Vagina (tissue), 2 donors: ENCODE results near the gene TAGLN2.

Experiments used
- POLR2A ChIP-seq, 2 donors: fragments of 450-650 bp; IDR thresholded peaks; one replicate each; pipeline ENCODE4 v1.6.1; 2017; ENCODE audit warnings: antibody characterized with exemption in 2 of 2, mild to moderate bottlenecking in 2 of 2, moderate library complexity in 2 of 2
- POLR2AphosphoS5 ChIP-seq, 2 donors: sonication (generic); formaldehyde crosslinking; IDR thresholded peaks; one replicate each; pipeline ENCODE4 v1.9.0; 2017; ENCODE audit warnings: antibody characterized with exemption in 2 of 2, mild to moderate bottlenecking in 2 of 2, low read depth in 1 of 2; ENCODE audit not compliant: insufficient read depth in 1 of 2
- TF ChIP-seq, protein P1 (sequence below), 3 experiments: fragments of 450-650 bp in 2 of 3; fragments of 200-600 bp in 1 of 3; sonication (generic) in 1 of 3; IDR thresholded peaks; one replicate each; pipeline ENCODE4 v1.5.1; 2017 to 2019; ENCODE audit warnings: antibody characterized with exemption in 3 of 3, mild to moderate bottlenecking in 2 of 3, moderate library complexity in 2 of 3

DNA sequence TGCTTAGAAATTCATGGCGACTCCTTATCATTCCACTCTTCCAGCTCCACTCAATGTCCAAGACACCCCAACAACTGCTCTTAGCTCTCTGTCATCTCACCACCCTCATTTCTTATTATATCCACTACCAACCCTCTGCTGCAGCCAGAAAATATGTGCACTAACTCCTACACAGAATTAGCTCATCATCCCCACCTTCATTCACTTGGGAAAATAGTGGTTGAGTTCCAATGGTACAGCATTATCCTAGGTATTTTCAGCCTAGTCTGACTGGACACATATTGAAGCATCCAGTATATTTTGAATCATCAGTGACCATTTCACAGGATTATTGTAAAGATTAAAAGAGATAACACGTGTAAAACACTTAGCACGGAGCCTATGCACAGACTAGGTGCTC, 46.2 kb downstream of the TAGLN2 start:
- TF ChIP-seq, protein P1, sequence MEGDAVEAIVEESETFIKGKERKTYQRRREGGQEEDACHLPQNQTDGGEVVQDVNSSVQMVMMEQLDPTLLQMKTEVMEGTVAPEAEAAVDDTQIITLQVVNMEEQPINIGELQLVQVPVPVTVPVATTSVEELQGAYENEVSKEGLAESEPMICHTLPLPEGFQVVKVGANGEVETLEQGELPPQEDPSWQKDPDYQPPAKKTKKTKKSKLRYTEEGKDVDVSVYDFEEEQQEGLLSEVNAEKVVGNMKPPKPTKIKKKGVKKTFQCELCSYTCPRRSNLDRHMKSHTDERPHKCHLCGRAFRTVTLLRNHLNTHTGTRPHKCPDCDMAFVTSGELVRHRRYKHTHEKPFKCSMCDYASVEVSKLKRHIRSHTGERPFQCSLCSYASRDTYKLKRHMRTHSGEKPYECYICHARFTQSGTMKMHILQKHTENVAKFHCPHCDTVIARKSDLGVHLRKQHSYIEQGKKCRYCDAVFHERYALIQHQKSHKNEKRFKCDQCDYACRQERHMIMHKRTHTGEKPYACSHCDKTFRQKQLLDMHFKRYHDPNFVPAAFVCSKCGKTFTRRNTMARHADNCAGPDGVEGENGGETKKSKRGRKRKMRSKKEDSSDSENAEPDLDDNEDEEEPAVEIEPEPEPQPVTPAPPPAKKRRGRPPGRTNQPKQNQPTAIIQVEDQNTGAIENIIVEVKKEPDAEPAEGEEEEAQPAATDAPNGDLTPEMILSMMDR (IDR thresholded peaks at IDR 0.05) = no peak
- TF ChIP-seq POLR2A (IDR thresholded peaks at IDR 0.05) (no peak), POLR2AphosphoS5 (IDR thresholded peaks at IDR 0.05; ENCODE audit: insufficient read depth in 1 of 2, low read depth in 1 of 2) (no peak)
